Measurements from ENCODE around the gene MSL1. TPM values are rescaled to one million over a fixed set of nuclear protein-coding genes. Genes with fewer than 3 reads are reported as not detected.

MSL1 gene
- total and polyA plus RNA-seq, 2 of the 4 experiments (the other 2 are of a cell fraction): 28.3 to 48.4 TPM

DNA sequence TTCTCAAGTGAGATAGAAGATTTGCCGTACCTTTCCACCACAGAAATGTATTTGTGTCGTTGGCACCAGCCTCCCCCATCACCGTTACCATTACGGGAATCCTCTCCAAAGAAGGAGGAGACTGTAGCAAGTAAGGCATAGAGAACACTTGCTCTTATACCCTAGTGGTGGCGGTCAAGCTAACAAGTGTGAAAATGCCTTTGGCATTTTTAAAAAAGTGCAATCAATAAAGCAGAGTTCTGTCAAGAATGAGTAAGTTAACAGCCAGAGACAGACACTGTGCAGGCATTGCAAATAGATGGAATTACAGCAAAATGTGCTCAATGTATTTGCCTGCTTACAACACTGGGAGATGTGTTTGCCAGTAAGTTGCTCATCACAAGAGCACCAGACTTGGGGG lies 7.7 kb downstream of the MSL1 start:
- Histone ChIP-seq H3K4me1 (ENCODE audit: control insufficient read depth, insufficient read depth, low read length) (no peaks in the 10 kb centered on the region), H3K56ac (ENCODE audit: extremely low read depth, insufficient read depth, low read length) (no peak overlapping the region), H3K4me3 (ENCODE audit: insufficient read depth, low read depth, low read length) (no peak overlapping the region), H4K5ac (ENCODE audit: low read depth, low read length) (no peak overlapping the region), H2BK5ac (ENCODE audit: low read depth, low read length, poor library complexity, severe bottlenecking) (no peak overlapping the region), H2AK9ac (replicated peaks; ENCODE audit: low read depth, low read length, poor library complexity) (no peak overlapping the region), H3K4me2 (ENCODE audit: low read depth, low read length) (no peak overlapping the region), H3K79me1 (ENCODE audit: low read depth in 1 of 2, low read length in 2 of 2) (peaks cover 30 to 66% of the 10 kb centered on the region in 2 experiments), H3K36me3 (ENCODE audit: control insufficient read depth, insufficient read depth, low read length) (peaks cover 61% of the 10 kb centered on the region), H2AK5ac (ENCODE audit: low read depth, low read length) (no peak overlapping the region), H2BK15ac (ENCODE audit: low read depth, low read length) (no peak overlapping the region), H3K27ac (ENCODE audit: insufficient read depth, low read length) (no peak overlapping the region), H4K8ac (ENCODE audit: low read depth in 2 of 2, low read length in 2 of 2) (no peak overlapping the region), H2BK20ac (ENCODE audit: low read depth, low read length) (no peak overlapping the region), H3K9ac (ENCODE audit: low read depth, low read length) (no peak overlapping the region), H3K4ac (ENCODE audit: low read depth, low read length) (no peak overlapping the region), H3K14ac (replicated peaks; ENCODE audit: low read depth, low read length) (no peak overlapping the region), H4K20me1 (ENCODE audit: insufficient read depth, low read length) (peaks cover 36% of the 10 kb centered on the region), H4K91ac (ENCODE audit: insufficient read depth, low read depth, low read length) (no peak overlapping the region), H3K27me3 (ENCODE audit: control insufficient read depth, insufficient read depth, low read length) (no peaks in the 10 kb centered on the region), H3K9me1 (ENCODE audit: insufficient read depth, low read length) (peaks cover 8% of the 10 kb centered on the region; the same call in 1 of the 2 replicates), H3K18ac (ENCODE audit: low read depth, low read length) (no peak overlapping the region), H2AFZ (replicated peaks; ENCODE audit: low read length, poor library complexity) (no peak overlapping the region), H2BK120ac (ENCODE audit: low read depth, low read length) (no peak overlapping the region), H3K9me3 (ENCODE audit: control insufficient read depth, insufficient read depth, low read length) (no peaks in the 10 kb centered on the region), H3K23ac (ENCODE audit: low read depth, low read length) (no peak overlapping the region)
- ATAC-seq (ENCODE audit: low read depth) (no peak), DNase-seq (no peak)
- ChIA-PET CTCF (no interaction called here), POLR2A (ENCODE audit: unreplicated experiment) (no interaction called here)
- dilution Hi-C loops (cut with HindIII; ENCODE audit: low sequenced_read_pairs, unreplicated experiment) (no loop called here), intact Hi-C loops (cut with micrococcal nuclease) (no loop called here), in situ Hi-C loops (cut with MboI; ENCODE audit: low sequenced_read_pairs) (no loop called here)
- TF ChIP-seq CHD1 (IDR thresholded peaks at IDR 0.05; ENCODE audit: low read depth, low read length): no peak
- no peak for TF ChIP-seq NFE2L2 (IDR thresholded peaks at IDR 0.05; ENCODE audit: low read depth, low read length)
- no peak for TF ChIP-seq MAZ (IDR thresholded peaks at IDR 0.05; ENCODE audit: borderline replicate concordance, low read depth, low read length)
- no peak for TF ChIP-seq MAFK (IDR thresholded peaks at IDR 0.05; ENCODE audit: low read depth, low read length)
- no peak for TF ChIP-seq BHLHE40 (IDR thresholded peaks at IDR 0.05; ENCODE audit: low read depth, low read length)
- TF ChIP-seq RFX5 (IDR thresholded peaks at IDR 0.05; ENCODE audit: low read depth, low read length): no peak
- TF ChIP-seq, protein P1, sequence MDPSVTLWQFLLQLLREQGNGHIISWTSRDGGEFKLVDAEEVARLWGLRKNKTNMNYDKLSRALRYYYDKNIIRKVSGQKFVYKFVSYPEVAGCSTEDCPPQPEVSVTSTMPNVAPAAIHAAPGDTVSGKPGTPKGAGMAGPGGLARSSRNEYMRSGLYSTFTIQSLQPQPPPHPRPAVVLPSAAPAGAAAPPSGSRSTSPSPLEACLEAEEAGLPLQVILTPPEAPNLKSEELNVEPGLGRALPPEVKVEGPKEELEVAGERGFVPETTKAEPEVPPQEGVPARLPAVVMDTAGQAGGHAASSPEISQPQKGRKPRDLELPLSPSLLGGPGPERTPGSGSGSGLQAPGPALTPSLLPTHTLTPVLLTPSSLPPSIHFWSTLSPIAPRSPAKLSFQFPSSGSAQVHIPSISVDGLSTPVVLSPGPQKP (IDR thresholded peaks at IDR 0.05; ENCODE audit: borderline replicate concordance, low read depth, low read length): no peak
- no peak for TF ChIP-seq FOS (IDR thresholded peaks at IDR 0.05; ENCODE audit: low read depth, low read length)
- TF ChIP-seq POLR2A (IDR thresholded peaks at IDR 0.05; ENCODE audit: low read depth, low read length): no peak
- TF ChIP-seq, protein P2, sequence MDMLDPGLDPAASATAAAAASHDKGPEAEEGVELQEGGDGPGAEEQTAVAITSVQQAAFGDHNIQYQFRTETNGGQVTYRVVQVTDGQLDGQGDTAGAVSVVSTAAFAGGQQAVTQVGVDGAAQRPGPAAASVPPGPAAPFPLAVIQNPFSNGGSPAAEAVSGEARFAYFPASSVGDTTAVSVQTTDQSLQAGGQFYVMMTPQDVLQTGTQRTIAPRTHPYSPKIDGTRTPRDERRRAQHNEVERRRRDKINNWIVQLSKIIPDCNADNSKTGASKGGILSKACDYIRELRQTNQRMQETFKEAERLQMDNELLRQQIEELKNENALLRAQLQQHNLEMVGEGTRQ (IDR thresholded peaks at IDR 0.05; ENCODE audit: low read depth, low read length): no peak
- no peak for TF ChIP-seq CEBPB (IDR thresholded peaks at IDR 0.05; ENCODE audit: low read depth, low read length)
- no peak for TF ChIP-seq MXI1 (IDR thresholded peaks at IDR 0.05; ENCODE audit: borderline replicate concordance, low read depth, low read length)
- TF ChIP-seq CTCF (conservative IDR thresholded peaks at IDR 0.05; ENCODE audit: low read depth, low read length): no peak
- TF ChIP-seq RAD21 (IDR thresholded peaks at IDR 0.05; ENCODE audit: low read length): no peak
- TF ChIP-seq RCOR1 (IDR thresholded peaks at IDR 0.05; ENCODE audit: insufficient replicate concordance, low read length): no peak
- WGBS, 2 experiments (ENCODE audit: extremely low coverage in 2 of 2, insufficient read length in 1 of 2): 80% methylated on average over 1 of the region's 5 CpGs; no CpG with 5 or more reads in 1 of the 2 experiments
- TSS peak; percentile 79 for BruUV-seq (replicated peaks)
